NT2/D1 (cell line): ENCODE measurements around the gene FLNB.

ENCODE experiments used
- YY1 ChIP-seq: IDR thresholded peaks from 2 replicates; pipeline ENCODE4 v1.6.1; 2011; ENCODE audit not compliant: insufficient read length, insufficient read depth
- ZNF274 ChIP-seq: IDR thresholded peaks from 2 replicates; pipeline ENCODE4 v1.6.1; 2011; ENCODE audit warnings: mild to moderate bottlenecking, low read depth, low read length

DNA sequence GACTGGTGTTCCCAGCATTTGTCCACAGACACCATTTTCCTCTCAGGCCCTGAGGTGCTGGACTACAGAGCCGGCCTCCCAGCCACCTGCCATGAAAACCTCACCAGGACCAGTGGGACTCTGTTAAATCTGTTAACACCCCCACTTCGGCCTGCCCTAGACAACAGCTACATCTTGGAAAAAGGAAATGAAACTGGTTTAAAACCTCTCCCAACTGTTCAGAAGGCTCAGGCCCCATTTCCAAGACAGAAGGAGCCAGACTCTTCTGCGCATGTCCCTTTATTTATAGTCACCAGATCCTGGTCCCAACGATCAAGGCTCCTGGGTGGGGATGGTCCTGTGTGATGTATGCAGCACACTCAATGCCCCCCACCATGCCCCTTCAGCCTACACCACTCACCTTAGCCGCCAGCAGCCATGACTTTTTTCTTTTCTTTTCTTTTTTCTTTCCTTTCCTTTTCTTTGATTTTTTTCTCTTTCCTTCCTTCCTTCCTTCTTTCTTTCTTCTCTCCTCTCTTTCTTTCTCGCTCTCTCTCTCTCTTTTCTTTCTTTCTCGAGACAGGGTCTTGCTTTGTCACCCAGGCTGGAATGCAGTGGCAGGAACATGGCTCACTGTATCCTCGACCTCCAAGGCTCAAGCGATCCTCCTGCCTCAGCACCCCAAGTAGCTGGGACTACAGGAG is 25.5 kb upstream of the FLNB start:
- TF ChIP-seq YY1 = no peak
- no peak for TF ChIP-seq ZNF274
